NCI-H1436 (cell line): ENCODE results near the gene NLGN2.

ENCODE experiments used
- DNase-seq: peaks from one replicate; lab custom pipeline; 2025; lab: John Stamatoyannopoulos, UW

NLGN2 gene

DNA sequence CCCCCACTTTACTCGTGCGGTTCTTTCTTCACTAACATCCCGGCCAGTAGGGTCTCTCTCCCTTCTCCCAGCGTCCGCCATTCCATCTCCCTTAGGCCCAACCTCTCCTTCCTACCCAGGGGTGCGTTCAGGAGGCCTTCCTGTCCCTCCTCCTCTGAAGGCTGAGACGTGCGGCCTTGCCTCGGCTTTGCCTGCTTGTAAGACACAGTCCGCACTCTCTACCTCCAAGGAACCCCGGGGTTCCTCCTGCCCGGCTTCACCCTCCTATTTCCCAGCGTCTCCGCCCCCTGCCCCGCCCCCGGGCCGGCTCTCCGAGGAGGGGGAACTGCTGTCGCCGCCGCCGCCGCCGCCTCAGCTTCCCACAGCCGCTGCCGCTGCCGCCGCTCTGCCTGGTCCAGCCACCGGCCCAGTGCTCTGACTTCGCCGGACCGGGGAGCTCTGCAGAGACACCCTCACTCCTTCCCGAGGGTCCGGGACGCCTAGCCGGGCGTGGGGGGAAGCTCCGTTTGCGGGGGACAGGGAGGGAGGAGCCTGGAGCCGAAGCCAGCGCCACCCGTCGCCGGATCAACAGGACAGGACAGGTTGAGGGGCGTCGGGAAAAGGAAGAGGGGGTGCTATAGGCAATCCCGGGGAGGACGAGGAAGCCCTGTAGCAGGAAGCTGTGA is 30.4 kb downstream of the NLGN2 start:
- DNase-seq = no peak

DNA sequence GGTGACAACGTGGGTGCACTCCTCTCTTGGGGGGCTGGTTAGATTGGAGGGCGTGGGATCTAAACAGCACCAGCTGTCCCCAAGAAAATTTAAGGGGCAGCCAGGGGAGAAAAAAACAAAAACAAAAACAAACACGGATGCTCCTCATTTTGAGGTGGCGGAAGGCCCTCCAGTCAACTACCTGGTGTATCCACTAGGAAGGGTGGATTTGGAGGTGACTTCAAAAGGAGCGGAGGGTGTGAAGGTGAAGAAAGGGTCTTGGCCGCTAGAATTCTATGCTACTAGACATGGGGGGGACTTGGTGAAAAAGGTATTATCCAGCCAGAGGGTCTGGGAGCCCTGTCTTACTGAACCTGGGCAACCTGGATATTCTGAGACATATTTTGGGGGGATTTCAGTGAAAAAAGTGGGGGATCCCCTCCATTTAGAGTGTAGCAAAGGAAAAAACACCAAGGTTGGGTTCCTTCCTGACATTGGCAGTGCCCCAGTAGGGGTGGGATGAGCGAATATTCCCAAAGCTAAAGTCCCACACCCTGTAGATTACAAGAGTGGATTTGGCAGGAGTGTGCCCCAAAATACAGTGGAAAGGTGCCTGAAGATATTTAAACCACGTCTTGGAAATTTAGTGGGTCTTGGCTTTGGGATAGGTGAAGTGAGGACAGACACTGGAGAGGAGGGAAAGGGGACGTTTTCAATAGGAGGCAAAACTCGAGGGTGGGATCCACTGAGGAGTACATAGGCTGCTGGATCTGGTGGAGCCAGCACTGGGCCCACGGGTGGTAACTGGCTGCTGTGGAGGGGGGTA is 31.2 kb downstream of the NLGN2 start:
- DNase-seq = no peak

DNA sequence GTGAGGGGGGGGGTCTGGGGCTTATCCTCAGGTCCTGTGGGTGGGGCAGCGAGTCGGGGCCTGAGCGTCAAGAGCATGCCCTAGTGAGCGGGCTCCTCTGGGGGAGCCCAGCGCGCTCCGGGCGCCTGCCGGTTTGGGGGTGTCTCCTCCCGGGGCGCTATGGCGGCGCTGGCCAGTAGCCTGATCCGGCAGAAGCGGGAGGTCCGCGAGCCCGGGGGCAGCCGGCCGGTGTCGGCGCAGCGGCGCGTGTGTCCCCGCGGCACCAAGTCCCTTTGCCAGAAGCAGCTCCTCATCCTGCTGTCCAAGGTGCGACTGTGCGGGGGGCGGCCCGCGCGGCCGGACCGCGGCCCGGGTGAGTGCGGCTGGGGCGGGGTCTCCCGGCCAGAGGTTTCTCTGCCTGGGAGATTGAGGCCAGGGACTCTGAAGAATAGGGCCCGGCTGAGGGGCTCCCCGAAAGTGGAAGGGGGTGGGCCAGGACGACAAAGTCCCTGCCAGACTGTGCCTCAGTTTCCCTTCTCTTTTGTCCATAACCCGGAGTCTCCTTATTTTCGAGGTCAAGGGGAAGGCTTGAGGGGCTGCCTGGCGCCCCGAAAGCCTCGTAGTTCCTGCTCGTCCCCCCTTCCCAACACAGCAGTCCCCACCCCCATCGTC is 31.9 kb downstream of the NLGN2 start, which contains the start of gene FGF11:
TSS of gene FGF11 (plus strand) at position 51 of the 651 bp plus-strand sequence. CDS start at position 160, 109 bp downstream.
- no peak for DNase-seq

DNA sequence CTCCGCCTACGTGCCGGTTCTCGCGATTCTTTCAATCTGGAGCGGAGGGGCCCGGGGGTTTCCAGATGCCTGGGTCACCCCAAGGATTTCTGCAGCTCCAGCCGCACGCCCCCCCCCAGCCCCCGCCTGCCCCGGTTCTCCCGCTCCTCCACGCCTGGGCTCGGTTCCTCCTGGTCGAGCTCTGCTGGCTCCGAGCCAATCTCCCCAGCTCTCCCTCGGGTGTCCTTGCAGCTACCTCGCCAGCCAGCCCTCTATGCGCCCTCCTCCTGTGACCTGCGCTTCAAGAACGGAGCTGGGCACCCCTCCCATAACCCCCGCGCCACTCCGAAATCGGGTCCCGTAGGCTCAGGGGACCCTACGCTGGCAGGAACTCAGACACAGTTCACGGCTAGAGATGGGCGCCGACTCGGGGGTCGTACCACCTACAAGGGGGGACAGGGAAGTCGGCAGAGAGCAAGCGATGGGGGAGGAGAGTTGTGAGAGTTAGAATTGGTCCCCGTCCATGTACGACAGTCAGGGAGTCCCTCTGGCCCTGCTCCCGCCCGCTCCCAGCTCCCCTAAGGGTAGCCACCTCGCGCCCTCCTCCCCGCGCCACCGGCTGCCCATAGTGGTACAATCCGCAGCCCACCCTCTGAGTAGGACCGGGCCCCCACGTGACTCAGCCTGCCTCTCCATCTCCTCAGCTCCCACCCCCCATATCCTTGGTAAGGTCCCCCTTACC is 32.6 kb downstream of the NLGN2 start:
- DNase-seq = peak; percentile 53

DNA sequence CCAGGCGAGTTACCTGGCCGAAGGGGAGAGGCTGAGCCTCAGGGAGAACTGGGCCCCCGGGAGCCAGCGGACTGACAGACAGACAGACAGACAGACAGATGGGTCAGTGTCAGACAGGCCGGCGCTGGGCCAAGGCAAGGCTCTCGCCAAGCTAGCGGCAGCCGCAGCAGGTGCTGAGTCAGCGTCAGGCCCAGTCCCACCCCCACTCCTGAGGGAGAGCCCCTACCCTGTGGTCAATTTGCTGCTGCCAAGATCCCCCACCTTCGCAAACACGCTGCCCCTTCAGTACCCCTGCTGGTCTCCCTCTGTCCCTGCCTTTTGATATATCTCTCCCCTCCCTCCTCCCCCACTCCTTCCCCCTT is 33.2 kb downstream of the NLGN2 start:
- DNase-seq = no peak

DNA sequence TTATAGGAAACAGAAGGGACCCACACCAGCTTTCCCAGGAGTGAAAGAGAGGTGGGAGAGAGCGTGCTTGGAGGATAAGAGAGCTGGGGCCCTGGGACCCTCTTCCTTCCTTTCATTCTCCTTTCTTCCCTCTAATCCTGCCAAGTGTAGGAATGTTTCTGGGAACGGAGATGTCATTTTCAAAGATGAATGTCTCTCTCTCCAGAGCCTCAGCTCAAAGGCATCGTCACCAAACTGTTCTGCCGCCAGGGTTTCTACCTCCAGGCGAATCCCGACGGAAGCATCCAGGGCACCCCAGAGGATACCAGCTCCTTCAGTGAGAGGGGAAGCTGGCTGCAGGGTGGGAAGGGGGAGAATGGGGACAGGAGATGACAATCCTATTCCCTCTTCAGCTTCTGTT is 33.6 kb downstream of the NLGN2 start:
- DNase-seq = no peak

DNA sequence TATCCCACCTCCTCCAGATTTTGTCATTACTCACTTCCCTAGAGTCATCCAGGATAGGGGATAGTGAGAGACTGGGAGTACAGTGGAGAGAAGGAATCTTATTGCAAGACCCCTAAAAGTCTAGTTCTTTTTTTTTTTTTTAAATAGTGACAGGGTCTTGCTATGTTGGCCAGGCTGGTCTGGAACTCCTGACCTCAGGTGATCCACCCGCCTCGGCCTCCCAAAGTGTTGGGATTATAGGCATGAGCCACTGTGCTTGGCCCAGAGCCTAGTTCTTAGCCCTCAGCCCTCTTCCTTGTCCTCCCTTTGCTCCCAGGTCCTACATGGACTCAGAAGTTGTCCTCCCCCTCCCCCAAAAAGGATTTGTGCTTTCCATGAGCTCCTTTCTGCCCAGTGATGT is 34.5 kb downstream of the NLGN2 start:
- DNase-seq = no peak

DNA sequence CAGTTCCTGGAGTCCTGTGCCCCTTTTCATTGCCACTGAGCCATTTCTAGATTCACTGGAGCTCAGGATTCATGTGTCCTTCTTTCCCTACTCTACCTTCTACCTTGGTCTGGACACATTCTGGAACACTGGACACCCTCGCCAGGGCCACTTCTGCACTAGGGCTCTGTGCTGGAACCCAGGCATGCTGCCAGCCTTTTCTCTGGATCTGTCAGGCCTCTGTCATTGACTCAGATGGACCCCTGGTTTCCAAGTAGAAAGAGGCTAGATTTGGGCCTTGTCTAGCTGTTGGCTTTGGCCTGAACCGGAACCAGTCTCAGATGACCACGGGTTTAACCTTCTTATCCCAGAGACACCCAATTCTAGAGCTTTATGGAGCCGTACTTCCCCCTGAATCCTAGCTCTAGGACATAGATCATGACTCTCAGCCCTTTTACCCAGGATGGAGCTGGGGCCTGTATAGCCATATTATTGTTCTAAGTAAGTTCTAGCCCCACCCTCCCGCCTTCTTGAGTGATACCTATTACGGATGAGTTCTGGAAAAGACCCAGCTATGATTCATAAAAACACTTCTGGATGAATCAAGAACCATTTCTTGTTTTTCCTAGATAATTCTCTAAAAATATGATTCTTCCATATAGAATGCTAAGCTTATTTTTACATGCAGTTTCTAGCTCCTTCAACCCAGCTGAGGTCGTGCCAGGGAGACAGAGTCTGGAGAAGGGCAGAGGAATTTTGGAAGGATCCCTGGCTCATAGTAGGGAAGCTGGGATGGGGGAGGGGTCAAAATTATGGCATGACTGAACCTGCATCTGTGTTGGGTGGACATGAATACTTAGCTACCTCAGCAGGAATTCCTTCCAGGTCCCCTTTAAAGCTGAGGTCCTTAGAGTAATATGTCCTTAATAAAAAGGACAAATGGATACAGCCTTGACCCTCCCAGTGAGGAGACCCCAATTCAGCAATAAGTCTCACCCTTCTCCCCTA is 36.1 kb downstream of the NLGN2 start:
- no peak for DNase-seq

DNA sequence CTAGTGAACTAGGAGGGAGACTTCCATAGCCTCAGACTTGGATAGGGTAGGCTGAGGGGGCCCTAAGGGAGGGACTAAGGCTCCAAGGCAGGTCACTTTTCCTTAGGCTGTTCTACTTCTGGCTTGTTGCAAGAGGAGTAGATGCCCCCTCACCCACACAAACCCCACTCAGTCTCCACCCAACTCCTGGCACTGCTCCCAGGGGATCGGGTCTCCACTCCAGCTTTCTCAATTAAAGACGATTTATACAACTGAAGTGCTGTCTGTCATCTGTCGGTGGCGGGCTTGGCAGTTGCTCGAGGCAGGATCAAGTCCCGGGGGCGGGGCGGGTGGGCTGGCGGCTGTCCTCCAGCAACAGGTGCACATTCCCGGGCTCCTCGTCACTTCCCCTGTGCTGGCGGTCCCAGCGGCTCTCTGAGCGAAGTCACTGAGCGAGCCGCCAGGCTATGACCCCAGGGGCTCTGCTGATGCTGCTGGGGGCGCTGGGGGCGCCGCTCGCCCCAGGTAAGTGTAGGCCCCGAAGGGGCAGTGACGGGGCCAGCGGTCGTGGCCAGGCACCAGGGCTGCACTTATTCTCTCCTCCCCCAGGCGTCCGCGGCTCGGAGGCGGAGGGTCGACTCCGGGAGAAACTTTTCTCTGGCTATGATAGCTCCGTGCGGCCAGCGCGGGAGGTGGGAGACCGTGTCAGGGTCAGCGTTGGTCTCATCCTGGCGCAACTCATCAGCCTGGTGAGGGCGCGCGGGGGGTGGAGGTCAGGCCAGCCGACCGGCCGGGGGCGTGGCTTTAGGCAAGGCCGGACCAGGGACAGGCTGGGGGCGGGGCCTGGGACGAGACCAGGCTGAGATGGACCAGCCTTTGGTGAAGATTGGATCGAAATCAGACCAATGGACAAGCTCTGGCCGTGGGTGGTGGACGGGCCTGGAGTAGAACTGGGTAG is 37.3 kb downstream of the NLGN2 start, which contains the start of gene CHRNB1:
TSS of gene CHRNB1 (plus strand) at position 380 of the 937 bp plus-strand sequence. CDS start at position 447, 67 bp downstream.
- DNase-seq = peak; percentile 86

DNA sequence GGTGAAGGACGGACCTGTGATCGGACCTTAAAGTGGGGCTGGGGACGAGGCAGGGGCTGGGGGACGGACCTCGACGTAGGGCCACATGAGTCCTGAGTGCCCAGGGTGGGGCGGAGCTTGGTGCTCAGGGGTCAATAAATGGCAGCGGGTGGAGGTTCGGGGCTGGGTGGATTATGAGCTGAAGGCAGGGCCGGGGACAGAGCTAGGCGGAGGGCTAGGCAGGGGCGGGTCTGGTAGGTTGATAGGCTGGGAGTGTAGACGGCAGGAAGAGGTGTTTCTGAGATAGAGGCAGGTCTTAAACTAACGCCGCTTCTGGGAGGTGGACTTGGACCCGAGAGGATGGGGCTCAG is 37.9 kb downstream of the NLGN2 start:
- DNase-seq = peak; percentile 14

DNA sequence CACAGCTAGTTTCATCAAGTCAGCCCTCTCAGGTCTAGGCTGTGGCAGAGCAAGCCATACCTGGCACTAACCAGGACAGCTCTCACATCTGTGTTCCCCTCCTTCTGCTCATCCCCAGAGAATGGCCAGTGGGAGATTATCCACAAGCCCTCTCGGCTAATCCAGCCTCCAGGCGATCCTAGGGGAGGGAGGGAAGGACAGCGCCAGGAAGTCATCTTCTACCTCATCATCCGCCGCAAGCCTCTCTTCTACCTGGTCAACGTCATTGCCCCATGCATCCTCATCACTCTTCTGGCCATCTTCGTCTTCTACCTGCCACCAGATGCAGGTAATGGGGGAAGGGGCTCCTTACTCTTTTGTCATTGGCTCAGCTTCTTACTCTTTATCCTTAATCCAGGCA is 40.8 kb downstream of the NLGN2 start:
- DNase-seq = no peak

DNA sequence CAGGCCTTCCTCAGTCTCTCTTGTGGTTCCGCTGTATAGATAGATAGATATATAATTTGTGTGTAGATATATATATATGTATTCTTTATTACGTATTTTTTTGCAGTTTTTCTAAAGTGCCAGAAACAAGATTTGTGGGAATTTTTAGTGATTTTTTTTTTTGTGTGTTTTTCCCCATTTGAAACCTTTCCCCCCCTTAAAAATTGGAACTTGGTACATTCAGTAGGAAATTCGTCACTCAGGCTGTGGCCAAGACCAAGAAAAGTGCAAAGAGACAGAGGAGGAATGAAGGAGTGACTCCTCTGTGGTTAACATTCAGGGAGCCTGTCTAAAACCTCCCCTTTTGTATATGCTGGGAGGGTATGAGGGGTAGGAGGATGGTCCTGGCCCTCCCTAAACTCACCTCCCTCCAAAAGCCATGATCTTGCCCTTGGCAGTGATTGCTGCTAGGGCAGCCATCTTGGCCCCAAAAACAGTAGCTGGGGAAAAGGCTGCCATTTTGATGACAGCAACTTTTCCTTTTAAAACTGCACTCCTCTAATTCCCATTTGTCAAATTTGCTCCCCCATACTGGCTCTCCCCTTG is 52.4 kb downstream of the NLGN2 start:
- DNase-seq = no peak

DNA sequence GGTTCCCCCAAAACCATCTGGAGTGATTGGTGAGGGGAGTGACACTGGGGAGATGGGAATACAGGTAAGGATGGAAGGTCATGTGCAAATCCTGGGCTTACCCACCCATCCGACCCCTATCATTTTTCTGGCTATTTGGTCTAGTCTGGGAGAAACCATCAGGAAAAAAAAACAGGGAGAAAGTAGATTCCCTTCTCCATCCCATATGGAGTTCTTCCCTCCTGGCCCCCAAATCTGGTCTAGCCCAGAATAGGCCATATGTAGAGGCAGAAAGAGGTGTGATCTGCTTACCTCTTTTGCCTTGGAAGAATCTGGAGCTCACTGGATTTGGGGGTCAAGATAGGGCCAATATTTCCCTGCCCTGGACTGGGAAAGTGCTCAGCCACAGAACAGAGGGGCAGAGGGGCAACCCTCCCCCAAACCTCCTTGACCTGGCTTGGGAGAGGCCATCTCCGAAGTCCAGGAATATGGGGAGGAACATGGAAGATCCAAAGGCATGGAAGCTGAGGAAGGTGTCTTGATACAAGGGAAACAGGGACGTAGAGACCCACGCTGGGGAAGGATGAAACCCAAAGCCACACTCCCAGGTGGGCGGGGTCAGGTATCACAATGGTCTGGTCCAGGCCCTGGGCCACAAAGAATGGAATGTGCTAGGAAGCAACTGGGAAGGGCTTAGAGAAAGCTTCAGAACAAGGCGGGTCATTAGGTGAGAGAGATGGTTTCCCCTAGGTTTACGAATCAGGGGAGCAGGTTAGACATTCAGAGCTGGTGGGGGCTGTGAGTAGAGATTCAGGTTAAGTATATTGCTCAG is 53.4 kb downstream of the NLGN2 start:
- DNase-seq = no peak

DNA sequence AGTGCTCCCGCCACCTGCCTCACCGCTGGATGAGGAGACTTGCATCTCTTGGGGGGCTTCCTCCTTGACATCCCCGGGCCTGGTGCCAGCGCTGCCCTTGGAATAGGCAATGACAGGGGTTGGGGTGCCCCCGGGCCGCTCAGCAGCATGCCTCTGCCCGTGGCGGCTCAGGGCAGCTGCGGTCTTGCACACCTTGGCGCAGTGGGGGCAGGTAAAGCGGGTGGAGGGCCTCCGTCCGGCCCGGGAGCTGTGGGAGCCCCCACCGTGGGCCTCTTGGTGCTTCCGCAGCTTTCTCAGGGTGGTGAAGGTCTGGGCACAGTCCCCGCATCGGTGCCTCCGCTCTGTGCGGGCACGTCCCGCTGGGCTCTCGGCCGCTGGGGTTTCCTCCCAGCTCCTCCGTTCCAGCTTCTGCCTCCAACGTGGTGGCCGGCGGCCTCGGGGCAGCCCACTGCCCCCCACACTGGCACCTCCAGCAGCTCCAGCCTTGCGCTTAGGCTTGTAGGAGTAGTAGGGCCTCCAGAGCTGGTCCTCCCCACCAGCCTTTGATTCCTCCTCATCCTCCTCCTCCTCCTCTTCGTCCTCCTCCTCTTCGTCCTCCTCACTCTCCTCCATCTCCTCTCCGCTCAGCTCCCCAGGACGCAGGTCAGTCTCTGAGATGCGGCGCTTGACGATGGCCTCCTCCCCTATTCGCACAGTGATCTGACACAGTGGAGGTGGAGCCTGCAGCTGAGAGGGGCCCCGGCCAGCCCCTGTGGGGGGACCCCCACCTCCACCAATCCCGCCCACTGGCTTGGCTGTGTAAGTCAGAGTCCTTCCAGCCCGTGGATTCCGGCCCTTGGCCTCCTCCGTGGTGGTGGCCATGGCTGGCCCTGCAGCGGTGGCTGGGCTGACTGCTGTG is 55.1 kb downstream of the NLGN2 start:
- no peak for DNase-seq

DNA sequence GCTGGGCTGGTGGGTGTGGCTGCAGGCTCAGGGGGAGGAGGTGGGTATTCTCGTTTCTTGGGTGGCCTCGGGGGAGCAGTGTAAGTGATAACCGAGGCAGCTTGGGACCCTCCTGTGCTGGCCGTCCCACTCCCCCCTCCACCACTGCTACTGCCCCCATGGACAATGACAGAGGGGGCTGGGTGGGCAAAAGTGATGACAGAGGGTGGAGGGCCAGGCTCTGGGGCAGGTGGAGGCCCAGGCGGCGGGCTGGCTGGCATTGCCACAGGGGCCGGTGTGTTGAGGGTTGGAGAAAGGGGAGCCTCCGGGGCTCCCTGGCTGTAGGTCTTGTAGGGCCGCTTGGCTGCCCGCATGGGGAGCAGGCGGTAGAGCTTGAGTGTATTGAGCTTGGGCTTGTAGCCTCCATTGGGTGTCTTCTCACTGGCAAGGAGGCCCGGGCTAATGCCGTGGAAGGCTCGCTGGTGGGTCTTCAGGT is 55.8 kb downstream of the NLGN2 start:
- DNase-seq = no peak

DNA sequence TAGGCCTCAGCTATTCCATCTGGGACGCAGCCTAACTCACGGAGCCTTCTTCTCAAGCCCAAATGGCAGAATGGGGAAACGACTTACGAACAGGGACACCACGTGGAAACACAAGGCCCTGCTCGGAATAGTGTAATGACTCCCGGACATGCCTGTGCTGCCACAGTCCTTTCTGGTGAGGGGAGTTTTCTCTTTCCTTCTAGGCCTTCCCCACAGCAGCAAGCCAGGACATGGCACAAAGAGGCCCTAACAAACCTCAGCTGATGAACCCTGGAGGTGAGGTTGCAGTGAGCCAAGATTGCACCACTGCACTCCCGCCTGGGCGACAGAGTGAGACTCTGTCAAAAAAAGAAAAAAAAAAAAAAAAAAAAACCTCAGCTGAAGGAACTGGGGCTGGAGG is 56.4 kb downstream of the NLGN2 start:
- DNase-seq = no peak

DNA sequence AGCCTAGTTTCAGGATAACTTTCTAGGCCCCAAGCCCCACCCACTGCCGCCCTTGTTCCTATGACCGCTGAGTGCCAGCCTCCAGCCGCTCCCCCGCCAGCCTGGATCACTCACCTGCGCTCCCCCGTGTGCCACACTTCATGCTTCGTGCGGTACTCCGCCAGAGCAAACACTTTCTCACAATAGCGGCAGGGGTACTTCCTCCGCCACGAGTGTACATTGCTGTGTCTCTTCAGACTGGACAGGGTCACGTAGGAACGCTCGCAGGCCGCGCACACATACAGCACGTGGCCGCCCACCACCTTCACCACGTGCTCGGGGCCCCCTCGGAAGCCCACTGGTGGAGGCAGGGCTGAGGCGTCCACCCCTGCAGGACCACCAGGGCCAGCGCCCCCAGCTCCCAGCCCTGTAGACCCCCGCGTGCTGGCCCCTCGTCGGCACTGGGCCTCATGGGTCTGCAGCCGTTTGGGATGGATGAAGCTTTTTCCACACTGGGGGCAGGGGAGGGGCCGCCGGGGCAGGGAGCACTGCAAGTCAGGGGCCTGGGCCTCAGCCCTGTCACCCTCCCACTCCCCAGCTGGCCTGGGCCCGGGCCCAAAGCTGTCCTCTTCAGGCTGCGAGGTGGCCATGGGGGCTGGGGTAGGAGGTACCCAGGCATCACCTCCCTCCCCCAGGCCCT is 58.1 kb downstream of the NLGN2 start:
- no peak for DNase-seq
